ENCODE results near the gene NPAS2. TPM values are rescaled to one million over a fixed set of nuclear protein-coding genes. Genes with fewer than 3 reads are reported as not detected.

The NPAS2 gene
- total and polyA plus RNA-seq, 2 donors = 3.0 to 5.4 TPM

DNA sequence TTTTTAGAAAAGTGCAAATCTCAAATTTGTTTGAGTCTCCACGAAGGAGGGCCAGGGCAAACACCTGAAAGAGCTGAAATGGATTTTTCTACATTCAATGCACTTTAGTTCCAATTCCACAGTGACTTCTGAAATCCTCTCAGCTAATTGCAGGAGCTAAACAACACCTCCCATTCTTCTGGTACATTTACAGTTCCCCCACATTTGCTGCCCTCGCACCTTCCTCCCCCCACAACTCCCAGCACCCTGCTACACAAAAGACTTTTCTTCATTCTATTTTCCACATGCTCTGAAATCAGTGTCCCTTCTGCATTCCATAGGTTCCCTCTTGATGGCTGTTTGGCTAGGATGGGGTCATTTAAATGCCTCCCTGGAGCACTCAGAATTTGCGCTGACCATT lies 5.9 kb upstream of the NPAS2 start:
- no peak for DNase-seq (ENCODE audit: low read depth in 6 of 9, low spot score in 9 of 9)
- no peak overlapping the region for H3K27ac ChIP-seq (ENCODE audit: low read depth in 1 of 2, low read length in 1 of 2)
- H3K4me3 ChIP-seq (ENCODE audit: low read length in 2 of 2) = no peak overlapping the region
- WGBS = 77% methylated on average over 3 of the region's 3 CpGs
- peaks cover 2 to 35% of the 10 kb centered on the region in 2 donors for H3K4me1 ChIP-seq (ENCODE audit: control insufficient read depth in 2 of 2, insufficient read depth in 2 of 2, low read length in 2 of 2)
- no peaks in the 10 kb centered on the region for H3K9me3 ChIP-seq (ENCODE audit: control insufficient read depth in 2 of 2, insufficient read depth in 1 of 2, low read length in 1 of 2)
- no peaks in the 10 kb centered on the region for H3K36me3 ChIP-seq (ENCODE audit: control insufficient read depth in 2 of 2, insufficient read depth in 2 of 2, low read length in 1 of 2)
- peaks cover 22 to 26% of the 10 kb centered on the region in 2 donors for H3K27me3 ChIP-seq (ENCODE audit: control insufficient read depth in 2 of 2, insufficient read depth in 1 of 2, low read length in 1 of 2)

- peaks cover 25 to 30% of the 10 kb centered on the region in 2 donors for H3K27me3 ChIP-seq (ENCODE audit: control insufficient read depth in 2 of 2, insufficient read depth in 1 of 2, low read length in 1 of 2)
- H3K36me3 ChIP-seq (ENCODE audit: control insufficient read depth in 2 of 2, insufficient read depth in 2 of 2, low read length in 1 of 2) = no peaks in the 10 kb centered on the region
- 94% methylated on average over 3 of the region's 3 CpGs for WGBS
- no peak overlapping the region for H3K27ac ChIP-seq (ENCODE audit: low read depth in 1 of 2, low read length in 1 of 2)
- no peak overlapping the region for H3K4me3 ChIP-seq (ENCODE audit: low read length in 2 of 2)
- DNase-seq (ENCODE audit: low read depth in 6 of 9, low spot score in 9 of 9) = no peak
- peaks cover 2 to 39% of the 10 kb centered on the region in 2 donors for H3K4me1 ChIP-seq (ENCODE audit: control insufficient read depth in 2 of 2, insufficient read depth in 2 of 2, low read length in 2 of 2)
- H3K9me3 ChIP-seq (ENCODE audit: control insufficient read depth in 2 of 2, insufficient read depth in 1 of 2, low read length in 1 of 2) = no peaks in the 10 kb centered on the region
Observed at GRCh38 chr2:100814453-100814852, 5.5 kb upstream of the NPAS2 start.

GRCh38 chr2:100817388-100817985 lies 2.5 kb upstream of the NPAS2 start:
- Histone ChIP-seq H3K4me1 (ENCODE audit: control insufficient read depth in 2 of 2, insufficient read depth in 2 of 2, low read length in 2 of 2) (peaks cover 2 to 44% of the 10 kb centered on the region in 2 donors), H3K9me3 (ENCODE audit: control insufficient read depth in 2 of 2, insufficient read depth in 1 of 2, low read length in 1 of 2) (no peaks in the 10 kb centered on the region), H3K27me3 (ENCODE audit: control insufficient read depth in 2 of 2, insufficient read depth in 1 of 2, low read length in 1 of 2) (peaks cover 49 to 56% of the 10 kb centered on the region in 2 donors), H3K27ac (ENCODE audit: low read depth in 1 of 2, low read length in 1 of 2) (no peak overlapping the region), H3K36me3 (ENCODE audit: control insufficient read depth in 2 of 2, insufficient read depth in 2 of 2, low read length in 1 of 2) (no peaks in the 10 kb centered on the region), H3K4me3 (ENCODE audit: low read length in 2 of 2) (no peak overlapping the region)
- 96% methylated on average over 7 of the region's 7 CpGs for WGBS
- no peak for DNase-seq (ENCODE audit: low read depth in 6 of 9, low spot score in 9 of 9)

DNA sequence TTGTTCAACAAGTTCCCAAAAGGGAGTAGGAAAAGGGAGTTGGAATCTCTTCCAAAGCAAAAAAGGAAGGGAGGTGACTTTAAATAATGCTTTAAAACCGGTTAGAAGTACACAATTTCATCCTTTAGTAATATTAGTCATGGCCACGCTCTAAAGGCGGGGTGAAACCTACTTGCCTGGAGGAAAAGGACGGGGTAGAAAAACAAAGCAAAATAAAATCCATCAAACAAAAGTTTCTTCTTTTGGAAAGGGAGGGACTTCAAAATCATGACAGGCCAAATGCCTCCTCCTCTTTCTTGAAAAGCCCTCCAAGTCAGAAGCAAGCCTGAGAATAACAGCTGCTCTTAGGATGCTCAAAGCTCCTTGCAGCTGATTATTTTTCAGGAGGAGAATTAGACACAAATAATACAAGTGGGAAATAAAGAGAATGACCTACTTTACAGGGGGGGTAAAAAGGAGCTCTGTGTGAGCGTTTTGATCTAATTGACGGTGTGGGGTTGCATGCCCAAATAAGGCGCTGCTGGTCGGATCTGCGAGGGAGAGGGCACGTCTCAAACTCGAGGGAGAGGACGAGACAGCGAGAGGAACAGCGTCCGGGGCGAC lies 1.8 kb upstream of the NPAS2 start:
- Histone ChIP-seq H3K4me1 (ENCODE audit: control insufficient read depth in 2 of 2, insufficient read depth in 2 of 2, low read length in 2 of 2) (peaks cover 0 to 40% of the 10 kb centered on the region in 2 donors), H3K27ac (ENCODE audit: low read depth in 1 of 2, low read length in 1 of 2) (no peak overlapping the region), H3K27me3 (ENCODE audit: control insufficient read depth in 2 of 2, insufficient read depth in 1 of 2, low read length in 1 of 2) (peaks cover 49 to 61% of the 10 kb centered on the region in 2 donors), H3K36me3 (ENCODE audit: control insufficient read depth in 2 of 2, insufficient read depth in 2 of 2, low read length in 1 of 2) (no peaks in the 10 kb centered on the region), H3K9me3 (ENCODE audit: control insufficient read depth in 2 of 2, insufficient read depth in 1 of 2, low read length in 1 of 2) (no peaks in the 10 kb centered on the region), H3K4me3 (ENCODE audit: low read length in 2 of 2) (peak overlapping the region in 1 of 2 donors; percentile 31)
- DNase-seq (ENCODE audit: low read depth in 6 of 9, low spot score in 9 of 9) = peak in 2 of 9 donors; percentile 10 to 13
- 40% methylated on average over 16 of the region's 16 CpGs for whole genome bisulfite sequencing

- Histone ChIP-seq H3K4me3 (ENCODE audit: low read length in 2 of 2) (peak overlapping the region; percentile 23 to 31), H3K4me1 (ENCODE audit: control insufficient read depth in 2 of 2, insufficient read depth in 2 of 2, low read length in 2 of 2) (peaks cover 0 to 33% of the 10 kb centered on the region in 2 donors), H3K27ac (ENCODE audit: low read depth in 1 of 2, low read length in 1 of 2) (no peak overlapping the region), H3K9me3 (ENCODE audit: control insufficient read depth in 2 of 2, insufficient read depth in 1 of 2, low read length in 1 of 2) (no peaks in the 10 kb centered on the region), H3K27me3 (ENCODE audit: control insufficient read depth in 2 of 2, insufficient read depth in 1 of 2, low read length in 1 of 2) (peaks cover 49 to 68% of the 10 kb centered on the region in 2 donors), H3K36me3 (ENCODE audit: control insufficient read depth in 2 of 2, insufficient read depth in 2 of 2, low read length in 1 of 2) (no peaks in the 10 kb centered on the region)
- DNase-seq (ENCODE audit: low read depth in 6 of 9, low spot score in 9 of 9) = peak in 3 of 9 donors; percentile 4 to 51 (median 6)
- WGBS = 3% methylated on average over 51 of the region's 51 CpGs
Observed at GRCh38 chr2:100818606-100819369, 1.2 kb upstream of the NPAS2 start.

- H3K36me3 ChIP-seq (ENCODE audit: control insufficient read depth in 2 of 2, insufficient read depth in 2 of 2, low read length in 1 of 2) = no peaks in the 10 kb centered on the region
- H3K4me1 ChIP-seq (ENCODE audit: control insufficient read depth in 2 of 2, insufficient read depth in 2 of 2, low read length in 2 of 2) = peaks cover 0 to 24% of the 10 kb centered on the region in 2 donors
- H3K9me3 ChIP-seq (ENCODE audit: control insufficient read depth in 2 of 2, insufficient read depth in 1 of 2, low read length in 1 of 2) = no peaks in the 10 kb centered on the region
- peaks cover 54 to 71% of the 10 kb centered on the region in 2 donors for H3K27me3 ChIP-seq (ENCODE audit: control insufficient read depth in 2 of 2, insufficient read depth in 1 of 2, low read length in 1 of 2)
- DNase-seq (ENCODE audit: low read depth in 6 of 9, low spot score in 9 of 9) = no peak
- under 1% methylated on average over 43 of the region's 43 CpGs for WGBS
- peak overlapping the region; percentile 46 to 48 for H3K4me3 ChIP-seq (ENCODE audit: low read length in 2 of 2)
- no peak overlapping the region for H3K27ac ChIP-seq (ENCODE audit: low read depth in 1 of 2, low read length in 1 of 2)
Observed at GRCh38 chr2:100820273-100820522, 259 bp downstream of the NPAS2 start.

- H3K9me3 ChIP-seq (ENCODE audit: control insufficient read depth in 2 of 2, insufficient read depth in 1 of 2, low read length in 1 of 2) = no peaks in the 10 kb centered on the region
- H3K36me3 ChIP-seq (ENCODE audit: control insufficient read depth in 2 of 2, insufficient read depth in 2 of 2, low read length in 1 of 2) = no peaks in the 10 kb centered on the region
- H3K27ac ChIP-seq (ENCODE audit: low read depth in 1 of 2, low read length in 1 of 2) = peak overlapping the region in 1 of 2 donors; percentile 11
- 6% methylated on average over 60 of the region's 60 CpGs for WGBS
- H3K4me1 ChIP-seq (ENCODE audit: control insufficient read depth in 2 of 2, insufficient read depth in 2 of 2, low read length in 2 of 2) = peaks cover 0 to 24% of the 10 kb centered on the region in 2 donors
- peak in 3 of 9 donors; percentile 15 to 37 (median 22) for DNase-seq (ENCODE audit: low read depth in 6 of 9, low spot score in 9 of 9)
- peak overlapping the region; percentile 46 to 48 for H3K4me3 ChIP-seq (ENCODE audit: low read length in 2 of 2)
- peaks cover 54 to 75% of the 10 kb centered on the region in 2 donors for H3K27me3 ChIP-seq (ENCODE audit: control insufficient read depth in 2 of 2, insufficient read depth in 1 of 2, low read length in 1 of 2)
Observed at GRCh38 chr2:100820523-100821254, 750 bp downstream of the NPAS2 start.

GRCh38 chr2:100821255-100821910 lies 1.4 kb downstream of the NPAS2 start:
- peaks cover 0 to 24% of the 10 kb centered on the region in 2 donors for H3K4me1 ChIP-seq (ENCODE audit: control insufficient read depth in 2 of 2, insufficient read depth in 2 of 2, low read length in 2 of 2)
- peaks cover 54 to 73% of the 10 kb centered on the region in 2 donors for H3K27me3 ChIP-seq (ENCODE audit: control insufficient read depth in 2 of 2, insufficient read depth in 1 of 2, low read length in 1 of 2)
- H3K9me3 ChIP-seq (ENCODE audit: control insufficient read depth in 2 of 2, insufficient read depth in 1 of 2, low read length in 1 of 2) = no peaks in the 10 kb centered on the region
- no peak overlapping the region for H3K27ac ChIP-seq (ENCODE audit: low read depth in 1 of 2, low read length in 1 of 2)
- no peaks in the 10 kb centered on the region for H3K36me3 ChIP-seq (ENCODE audit: control insufficient read depth in 2 of 2, insufficient read depth in 2 of 2, low read length in 1 of 2)
- DNase-seq (ENCODE audit: low read depth in 6 of 9, low spot score in 9 of 9) = peak in 1 of 9 donors; percentile 13
- WGBS = 28% methylated on average over 14 of the region's 14 CpGs
- H3K4me3 ChIP-seq (ENCODE audit: low read length in 2 of 2) = peak overlapping the region in 1 of 2 donors; percentile 46
